Fibroblast of lung (primary cell): Measurements from ENCODE around the gene SMPD3.

Source experiments
- CTCF ChIP-seq, 2 donors: IDR thresholded peaks in 1 of 2; conservative IDR thresholded peaks in 1 of 2; 1 replicate in 1 of 2; 2 replicates in 1 of 2; pipeline ENCODE4 v1.5.1; 2011 to 2012; ENCODE audit warnings: low read length in 2 of 2, control low read depth in 1 of 2, inconsistent platforms in 1 of 2, low read depth in 1 of 2, mild to moderate bottlenecking in 1 of 2
- EZH2 ChIP-seq: IDR thresholded peaks from 2 replicates; pipeline ENCODE4 v1.5.1; 2012; ENCODE audit warnings: low read length, control low read depth, mild to moderate bottlenecking; ENCODE audit errors: missing control alignments

- TF ChIP-seq CTCF (conservative IDR thresholded peaks at IDR 0.05 in 1 of 2, IDR thresholded peaks at IDR 0.05 in 1 of 2; ENCODE audit: low read depth in 1 of 2, low read length in 2 of 2) (no peak), EZH2 (no peak)
Observed at GRCh38 chr16:68338326-68339119, 109.8 kb downstream of the SMPD3 start.
